Activated CD8-positive, alpha-beta memory T cell treated with anti-CD3 and anti-CD28 coated beads for 4 hours (primary cell): ENCODE measurements around the gene CENPK.
"Not testable (repeated sequence)": the region's sequence is repeated elsewhere in the genome, so short reads cannot be mapped to it uniquely, and the experiment has no call there.

ENCODE experiments used
- DNase-seq, 2 donors: peaks; one replicate each; pipeline ENCODE4 v3.0.0-alpha.2; 2020; ENCODE audit warnings: low read depth in 2 of 2

The CENPK gene

GRCh38 chr5:65508978-65509377, 54.0 kb downstream of the CENPK start:
- DNase-seq, result no peak

GRCh38 chr5:65506961-65507360, 56.0 kb downstream of the CENPK start:
- no peak for DNase-seq

- DNase-seq, result no peak
Observed at GRCh38 chr5:65489119-65489518, 73.8 kb downstream of the CENPK start.

DNA sequence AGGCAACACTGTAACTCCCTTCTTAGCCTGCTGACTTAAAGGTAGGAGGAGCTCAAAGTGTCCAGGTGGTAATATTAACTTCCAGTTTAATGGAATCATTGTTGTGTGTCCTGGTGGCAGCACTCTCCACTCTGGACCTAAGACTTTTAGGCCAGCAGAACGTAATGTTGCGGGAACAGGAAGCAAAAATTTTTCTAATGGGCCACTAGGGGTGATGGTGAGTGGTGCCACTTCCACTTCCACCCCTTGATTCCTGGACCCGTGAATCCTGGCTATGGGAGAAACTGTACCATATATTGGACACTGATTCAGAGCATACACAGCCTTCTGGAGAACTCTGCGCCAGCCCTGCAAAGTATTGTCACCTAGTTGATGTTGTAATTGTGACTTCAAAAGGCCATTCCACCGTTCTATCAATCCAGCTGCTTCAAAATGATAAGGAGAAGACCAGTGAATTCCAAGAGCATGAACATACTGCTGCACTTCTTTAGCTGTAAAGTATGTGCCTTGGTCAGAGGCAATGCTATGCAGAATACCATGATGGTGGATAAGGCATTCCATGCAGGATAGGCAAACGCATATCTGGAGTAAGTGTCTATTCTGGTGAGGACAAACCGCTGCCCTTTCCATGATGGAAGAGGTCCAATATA, 74.8 kb downstream of the CENPK start:
- DNase-seq, result not testable (repeated sequence)

DNA sequence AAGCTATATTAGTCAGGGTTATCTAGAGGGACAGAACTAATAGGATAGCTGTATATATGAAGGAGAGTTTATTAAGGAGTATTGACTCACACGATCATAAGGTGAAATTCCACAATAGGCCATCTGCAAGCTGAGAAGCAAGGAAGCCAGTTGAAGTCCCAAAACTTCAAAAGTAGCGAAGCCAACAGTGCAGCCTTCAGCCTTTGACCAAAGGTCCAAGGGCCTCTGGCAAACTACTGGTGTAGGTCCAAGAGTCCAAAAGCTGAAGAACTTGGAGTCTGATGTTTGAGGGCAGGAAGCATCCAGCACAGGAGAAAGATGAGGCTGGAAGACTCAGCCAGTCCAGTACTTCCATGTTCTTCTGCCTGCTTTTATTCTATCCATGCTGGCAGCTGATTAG, 76.2 kb downstream of the CENPK start:
- not testable (repeated sequence) for DNase-seq

DNA sequence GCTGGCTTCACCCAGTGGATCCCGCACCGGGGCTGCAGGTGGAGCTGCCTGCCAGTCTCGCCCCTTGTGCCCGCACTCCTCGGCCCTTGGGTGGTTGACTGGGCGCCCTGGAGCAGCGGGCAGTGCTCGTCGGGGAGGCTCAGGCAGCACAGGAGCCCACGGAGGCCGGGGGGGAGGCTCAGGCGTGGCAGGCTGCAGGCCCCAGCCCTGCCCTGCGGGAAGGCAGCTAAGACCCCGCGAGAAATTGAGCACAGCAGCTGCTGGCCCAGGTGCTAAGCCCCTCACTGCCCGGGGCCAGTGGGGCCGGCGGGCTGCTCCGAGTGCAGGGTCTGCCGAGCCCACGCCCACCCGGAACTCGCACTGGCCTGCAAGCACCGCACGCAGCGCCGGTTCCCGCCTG, 77.6 kb downstream of the CENPK start:
- no peak for DNase-seq

- no peak for DNase-seq
Observed at GRCh38 chr5:65483546-65484346, 79.2 kb downstream of the CENPK start.

DNA sequence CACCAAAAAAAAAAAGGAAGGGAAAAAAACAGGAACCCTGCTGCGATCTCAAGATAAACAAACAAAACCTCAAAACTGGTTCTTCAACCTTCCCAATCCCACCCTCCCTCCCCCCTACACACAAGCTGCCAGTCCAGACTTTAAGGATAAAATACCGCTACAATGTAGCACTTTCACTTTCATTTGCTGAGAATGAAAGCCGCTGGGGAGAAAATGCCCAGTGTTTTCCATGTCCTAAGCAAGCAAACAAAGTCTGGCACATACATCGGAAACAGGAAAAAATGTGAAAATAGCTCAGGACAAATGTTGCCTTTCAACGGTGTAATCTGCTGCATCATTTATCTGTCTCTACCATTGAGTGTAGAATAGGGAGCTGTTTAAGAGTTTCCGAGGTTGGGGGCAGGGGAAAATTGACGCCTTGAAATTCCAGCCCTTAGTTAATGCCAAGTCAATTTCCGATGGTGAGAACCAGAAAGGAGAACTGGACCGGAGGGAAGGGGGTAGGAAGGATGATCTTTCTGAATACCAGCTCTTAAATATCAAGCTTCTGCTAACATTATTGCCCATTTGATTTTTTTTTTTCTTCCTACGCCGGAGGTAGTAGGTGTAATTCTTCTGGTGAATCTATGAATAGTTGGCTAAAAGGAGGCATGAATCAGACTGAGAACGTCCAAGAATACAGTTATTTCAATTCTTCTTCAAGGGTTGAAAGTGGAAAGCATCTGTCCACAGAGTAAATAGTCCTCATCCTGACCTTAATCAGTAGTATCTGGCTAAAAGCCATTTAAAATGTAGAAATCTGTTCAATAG, 80.0 kb downstream of the CENPK start:
- no peak for DNase-seq

DNA sequence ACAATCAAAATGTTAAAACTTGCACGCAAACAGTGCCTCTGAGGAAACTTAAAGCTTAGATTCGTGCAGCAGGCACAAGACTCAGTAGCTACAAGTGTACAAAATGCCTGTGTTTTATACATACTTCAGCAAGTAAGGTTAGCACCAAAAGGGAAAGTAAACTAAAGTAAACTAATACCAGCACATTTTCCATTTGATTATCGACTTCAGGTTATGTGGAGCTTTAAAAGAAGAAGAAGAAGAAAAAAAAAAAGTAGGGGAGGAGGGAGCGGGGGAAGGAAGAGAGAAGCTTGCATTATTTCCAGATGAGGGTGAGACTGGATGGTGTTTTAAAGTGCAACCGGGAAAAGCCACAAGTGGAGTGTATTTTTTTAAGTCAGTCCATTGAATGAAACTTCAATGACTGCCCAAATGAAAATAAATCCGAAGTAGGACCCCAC, 80.7 kb downstream of the CENPK start:
- DNase-seq, result no peak

GRCh38 chr5:65481635-65482295, 81.2 kb downstream of the CENPK start, which contains the start of gene ADAMTS6:
Gene ADAMTS6, minus strand, starts transcription at chr5:65481920. Its CDS starts 8,247 bp downstream, at chr5:65473673.
- peak; percentile 59 to 73 for DNase-seq

GRCh38 chr5:65481171-65481581, 81.8 kb downstream of the CENPK start:
- no peak for DNase-seq

DNA sequence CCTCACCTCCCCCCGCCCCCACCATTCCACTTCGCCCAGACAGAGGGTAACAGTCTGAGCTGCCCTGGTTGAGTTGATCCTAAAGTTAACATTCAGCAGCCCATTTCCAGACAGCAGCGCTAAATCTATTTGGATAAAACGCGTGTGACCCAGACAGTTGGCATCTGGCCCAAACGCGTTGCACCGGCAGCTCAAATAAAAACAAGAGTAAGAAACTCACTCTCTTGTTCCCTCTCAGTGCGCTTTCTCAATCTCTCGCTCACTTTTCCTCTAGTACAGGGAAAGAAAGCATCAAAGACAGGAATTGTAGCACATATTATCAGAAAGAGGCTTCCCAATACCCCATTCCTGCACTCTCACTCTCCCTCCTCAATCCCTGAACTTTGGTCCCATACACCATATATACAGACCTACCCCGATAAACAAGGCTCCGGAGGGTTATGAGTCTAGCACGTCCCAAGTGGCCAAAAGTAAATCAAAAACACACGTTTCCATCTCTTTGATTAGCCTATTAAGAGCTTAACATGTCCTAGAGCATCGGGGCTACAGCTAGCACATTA, 82.6 kb downstream of the CENPK start:
- DNase-seq, result peak in 1 of 2 donors; percentile 3

- DNase-seq, result no peak
Observed at GRCh38 chr5:65479527-65479926, 83.4 kb downstream of the CENPK start.

DNA sequence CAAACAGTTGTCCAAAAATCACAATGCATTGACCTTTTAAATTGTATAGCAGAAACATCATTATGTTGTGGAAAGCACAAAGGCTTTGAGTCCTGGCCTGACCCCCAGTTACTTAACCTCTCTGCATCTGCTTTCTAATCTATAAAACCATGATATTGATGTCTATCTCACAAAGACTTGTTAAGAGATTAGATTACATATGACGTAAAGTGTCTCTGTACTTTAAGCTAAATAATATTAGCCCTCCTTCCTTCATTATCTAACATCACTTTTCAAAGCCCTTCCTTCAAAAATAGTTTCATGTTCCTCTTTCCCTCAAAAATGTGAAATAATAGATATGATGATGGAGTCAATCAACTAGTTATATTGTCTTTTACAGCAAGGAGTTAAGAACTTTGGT, 84.6 kb downstream of the CENPK start:
- DNase-seq, result no peak

DNA sequence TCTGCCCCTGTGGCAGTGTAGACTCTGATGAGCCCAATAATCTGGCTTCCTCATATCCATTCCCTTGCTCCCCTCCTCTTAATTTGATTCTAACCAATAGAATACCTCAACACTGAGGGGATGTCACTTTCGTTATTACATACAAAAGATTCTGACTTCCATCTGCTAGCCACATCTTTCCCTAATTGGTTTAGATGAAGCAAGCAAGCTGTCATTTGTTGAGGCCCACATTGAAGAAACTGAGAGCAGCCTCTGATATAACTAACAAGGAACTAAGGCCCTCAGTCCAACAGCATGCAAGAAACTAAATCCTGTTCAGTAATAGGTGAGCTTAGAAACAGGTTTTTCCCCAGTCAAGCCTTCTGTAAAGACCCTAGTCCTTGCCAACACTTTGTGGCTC, 87.1 kb downstream of the CENPK start:
- DNase-seq, result no peak

- no peak for DNase-seq
Observed at GRCh38 chr5:65475336-65475735, 87.6 kb downstream of the CENPK start.

- no peak for DNase-seq
Observed at GRCh38 chr5:65474130-65474711, 88.7 kb downstream of the CENPK start.

DNA sequence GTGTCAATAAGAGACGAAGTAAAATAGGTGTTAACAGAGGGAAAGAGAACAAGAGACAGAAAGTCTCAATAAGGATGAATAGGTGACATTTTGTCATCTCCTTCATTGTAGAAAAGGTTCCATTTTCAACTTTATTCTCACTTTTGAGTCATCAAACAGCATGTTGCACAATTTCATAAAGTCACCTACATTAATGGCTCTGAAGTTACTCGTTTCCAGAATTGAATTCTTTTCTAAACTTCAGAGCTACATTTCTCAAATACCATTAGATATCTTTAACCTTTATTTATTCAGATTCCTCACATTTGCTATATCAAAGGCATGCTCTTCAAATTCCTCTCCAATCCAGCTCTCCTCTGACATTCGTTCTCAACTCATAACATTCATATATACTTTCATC, 94.3 kb downstream of the CENPK start:
- DNase-seq, result no peak
